GF-D8 (cell line): ENCODE results near the gene EGFR.

ENCODE experiments used
- DNase-seq: peaks from one replicate; lab custom pipeline; 2025; lab: John Stamatoyannopoulos, UW

The EGFR gene

GRCh38 chr7:55127622-55128081, 108.8 kb downstream of the EGFR start:
- DNase-seq: no peak

- DNase-seq: no peak
Measured at GRCh38 chr7:55128693-55129394, 110.0 kb downstream of the EGFR start.

GRCh38 chr7:55129541-55130394, 111.0 kb downstream of the EGFR start:
- no peak for DNase-seq

GRCh38 chr7:55130395-55131141, 111.8 kb downstream of the EGFR start:
- DNase-seq: no peak

- DNase-seq: no peak
Measured at GRCh38 chr7:55131142-55131929, 112.5 kb downstream of the EGFR start.

GRCh38 chr7:55132550-55132889, 113.7 kb downstream of the EGFR start:
- no peak for DNase-seq

GRCh38 chr7:55132890-55133551, 114.2 kb downstream of the EGFR start:
- DNase-seq: no peak

GRCh38 chr7:55133630-55134358, 115.0 kb downstream of the EGFR start:
- DNase-seq: no peak

GRCh38 chr7:55134359-55134725, 115.5 kb downstream of the EGFR start:
- no peak for DNase-seq

GRCh38 chr7:55134786-55135185, 116.0 kb downstream of the EGFR start:
- DNase-seq: no peak

- no peak for DNase-seq
Measured at GRCh38 chr7:55135462-55135861, 116.6 kb downstream of the EGFR start.

- DNase-seq: no peak
Measured at GRCh38 chr7:55138663-55139062, 119.8 kb downstream of the EGFR start.

- no peak for DNase-seq
Measured at GRCh38 chr7:55140221-55140940, 121.6 kb downstream of the EGFR start.

- DNase-seq: no peak
Measured at GRCh38 chr7:55140941-55141278, 122.1 kb downstream of the EGFR start.

- DNase-seq: no peak
Measured at GRCh38 chr7:55142919-55143600, 124.2 kb downstream of the EGFR start.

- no peak for DNase-seq
Measured at GRCh38 chr7:55144333-55145317, 125.8 kb downstream of the EGFR start.

- DNase-seq: no peak
Measured at GRCh38 chr7:55145606-55146005, 126.8 kb downstream of the EGFR start.

GRCh38 chr7:55147101-55147500, 128.3 kb downstream of the EGFR start:
- no peak for DNase-seq
